ENCODE data around the gene SLC35D1. TPM values are rescaled to one million over a fixed set of nuclear protein-coding genes. Genes with fewer than 3 reads are reported as not detected.
A peak's percentile ranks its signal among the peaks of the same experiment; 100 is the strongest.

Gene SLC35D1
- total and polyA plus RNA-seq, 2 of the 8 experiments (the other 6 are each of a cell fraction or from before 2014, with no cell fraction given): 1.2 to 2.7 TPM

DNA sequence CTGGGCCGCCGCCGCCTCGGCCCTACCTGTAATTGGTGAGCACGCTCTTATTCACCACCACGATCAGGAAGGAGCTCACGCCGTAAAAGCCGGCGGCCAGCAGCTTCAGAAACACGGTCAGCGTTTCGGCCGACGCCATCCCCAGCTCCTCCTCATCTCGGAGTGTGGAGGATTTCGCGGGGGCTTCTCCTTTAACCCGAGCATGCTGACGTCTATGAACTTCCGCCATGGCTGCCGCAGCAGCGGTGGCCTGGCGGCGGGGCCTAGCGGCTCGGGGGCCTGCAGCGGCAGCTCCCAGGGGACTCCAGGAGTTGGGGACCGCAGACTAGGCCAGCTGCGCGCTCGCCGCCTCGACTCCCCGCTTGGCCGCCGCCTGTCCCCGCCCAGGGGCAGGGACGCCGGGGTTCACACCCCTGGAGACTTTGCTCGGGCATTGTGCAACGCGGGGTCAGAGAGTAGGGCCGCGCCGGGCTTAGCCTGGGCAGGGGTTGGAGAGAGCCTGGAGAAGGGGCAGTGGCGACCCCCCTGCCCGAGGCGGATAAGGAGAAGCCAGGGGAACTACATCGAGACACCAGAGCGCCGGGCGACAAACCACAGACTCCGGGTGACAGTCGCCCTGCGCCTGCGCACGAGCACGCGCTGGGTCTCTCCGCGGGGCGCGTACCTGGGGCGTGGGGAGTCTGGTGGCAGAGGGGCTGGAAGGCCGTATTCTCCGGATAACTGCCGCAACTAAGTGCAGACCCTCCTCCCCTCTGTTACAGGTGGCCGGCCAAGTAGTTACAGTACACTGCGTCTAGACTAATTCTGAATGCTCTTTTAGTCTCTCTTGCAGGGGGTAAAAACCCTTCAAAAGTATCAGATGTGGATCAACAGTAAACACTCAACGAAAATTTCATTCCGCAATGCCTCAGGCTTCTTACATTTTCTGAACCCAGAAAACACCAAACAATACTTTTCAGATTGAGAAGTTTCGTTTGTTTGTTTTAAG lies at the start of gene SLC35D1 (continued):
- TF ChIP-seq RAD21 (IDR thresholded peaks at IDR 0.05 in 1 of 2, conservative IDR thresholded peaks at IDR 0.05 in 1 of 2; ENCODE audit: low read depth in 2 of 2, low read length in 2 of 2) (no peak; a peak in 1 of 4 replicates), JUN (IDR thresholded peaks at IDR 0.05; ENCODE audit: low read depth, low read length) (no peak), TBP (IDR thresholded peaks at IDR 0.05; ENCODE audit: low read depth, low read length) (0 out of 2 replicates have a peak, but pooled peaks have one; percentile 1), RXRA (IDR thresholded peaks at IDR 0.05; ENCODE audit: insufficient read depth, low read depth, low read length) (no peak)
